H1 (cell line): ENCODE data around the gene CCDC152. TPM values are rescaled to one million over a fixed set of nuclear protein-coding genes. Genes with fewer than 3 reads are reported as not detected.

Experiments
- BACH1 ChIP-seq: IDR thresholded peaks from 2 replicates; pipeline ENCODE4 v1.6.1; 2012; ENCODE audit warnings: low read length, improper control_type of control experiment
- GTF2F1 ChIP-seq: IDR thresholded peaks from 2 replicates; pipeline ENCODE4 v1.6.1; 2012; ENCODE audit warnings: low read depth, low read length, improper control_type of control experiment, borderline replicate concordance
- HDAC6 ChIP-seq: IDR thresholded peaks from one replicate; pipeline ENCODE4 v1.7.1; 2012; ENCODE audit warnings: low read depth, mild to moderate bottlenecking, inconsistent platforms, low read length, moderate library complexity
- KDM1A ChIP-seq: fragments of 200-600, 300-600 bp; sonication (generic); IDR thresholded peaks from 2 replicates; pipeline ENCODE4 v1.7.1; 2016; ENCODE audit warnings: mild to moderate bottlenecking, low read length, borderline replicate concordance
- NRF1 ChIP-seq: IDR thresholded peaks from 2 replicates; pipeline ENCODE4 v1.6.1; 2011; ENCODE audit warnings: mild to moderate bottlenecking, low read depth, low read length, improper control_type of control experiment
- POLR2A ChIP-seq, 2 experiments: IDR thresholded peaks; 1 replicate in 1 of 2; 2 replicates in 1 of 2; pipeline ENCODE4 v1.6.1; 2011; ENCODE audit warnings: low read depth in 2 of 2, low read length in 2 of 2, mild to moderate bottlenecking in 2 of 2; ENCODE audit errors: control extremely low read depth in 1 of 2
- ZNF274 ChIP-seq: IDR thresholded peaks from 2 replicates; pipeline ENCODE4 v1.7.0; 2012; ENCODE audit warnings: low read length, borderline replicate concordance; ENCODE audit errors: extremely low read depth
- polyA plus RNA-seq, 7 experiments: library from polyadenylated mRNA; depleted of rRNA in 3 of 7; stranded (reverse) in 5 of 7; unstranded in 2 of 7; fragments of >200 nt in 5 of 7; fragments of 200-250 nt in 2 of 7; gene quantifications; 1 replicate in 5 of 7; 2 replicates in 1 of 7; 4 replicates in 1 of 7; pipeline versions ENCODE4 v1.2.1 to v1.2.3, GENCODE V29; 2011 to 2013; ENCODE audit warnings: missing spikeins in 2 of 7, mixed read lengths in 2 of 7
- total RNA-seq: library from RNA; stranded (reverse); fragmentation: NEBNext Ultra II Directional; extraction: Animal tissue kit (Norgen Biotek cat#: 25700); gene quantifications from 2 replicates; pipeline ENCODE4 v1.2.1, GENCODE V29; 2021
- TF ChIP-seq, protein P1 (sequence below), 3 experiments: IDR thresholded peaks; 1 replicate in 2 of 3; 2 replicates in 1 of 3; pipeline versions ENCODE4 v1.5.1 to v1.6.1; 2011; ENCODE audit warnings: low read length in 3 of 3, mild to moderate bottlenecking in 3 of 3, inconsistent platforms in 2 of 3, low read depth in 1 of 3, moderate library complexity in 1 of 3; ENCODE audit not compliant: insufficient read depth in 1 of 3; ENCODE audit errors: control extremely low read depth in 1 of 3

CCDC152 gene
- total and polyA plus RNA-seq, 2 of the 8 experiments (the other 6 are each of a cell fraction or from before 2014, with no cell fraction given) = 2.6 to 9.5 TPM

DNA sequence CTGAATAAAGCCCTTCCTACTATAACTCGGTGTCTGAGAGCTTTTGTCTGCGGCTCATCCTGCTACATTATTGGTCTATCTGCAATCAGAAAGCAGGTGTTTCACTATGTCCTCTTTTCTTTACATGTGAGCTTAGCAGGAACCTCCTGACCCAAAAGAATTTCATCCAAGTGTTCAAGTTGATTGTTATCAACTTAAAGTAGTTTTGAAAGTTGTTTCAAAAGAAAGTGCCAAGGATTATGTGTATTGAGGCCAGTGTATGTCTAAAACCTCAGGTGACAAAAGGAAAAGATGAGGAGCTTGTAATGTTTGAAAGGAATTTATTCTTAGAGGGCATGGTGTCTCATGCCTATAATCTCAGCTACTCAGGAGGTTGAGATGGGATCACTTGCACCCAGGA is 63.1 kb downstream of the CCDC152 start (continued):
- TF ChIP-seq KDM1A = no peak
- TF ChIP-seq NRF1 = no peak
- no peak for TF ChIP-seq BACH1
- TF ChIP-seq GTF2F1 = no peak
- TF ChIP-seq, protein P1, sequence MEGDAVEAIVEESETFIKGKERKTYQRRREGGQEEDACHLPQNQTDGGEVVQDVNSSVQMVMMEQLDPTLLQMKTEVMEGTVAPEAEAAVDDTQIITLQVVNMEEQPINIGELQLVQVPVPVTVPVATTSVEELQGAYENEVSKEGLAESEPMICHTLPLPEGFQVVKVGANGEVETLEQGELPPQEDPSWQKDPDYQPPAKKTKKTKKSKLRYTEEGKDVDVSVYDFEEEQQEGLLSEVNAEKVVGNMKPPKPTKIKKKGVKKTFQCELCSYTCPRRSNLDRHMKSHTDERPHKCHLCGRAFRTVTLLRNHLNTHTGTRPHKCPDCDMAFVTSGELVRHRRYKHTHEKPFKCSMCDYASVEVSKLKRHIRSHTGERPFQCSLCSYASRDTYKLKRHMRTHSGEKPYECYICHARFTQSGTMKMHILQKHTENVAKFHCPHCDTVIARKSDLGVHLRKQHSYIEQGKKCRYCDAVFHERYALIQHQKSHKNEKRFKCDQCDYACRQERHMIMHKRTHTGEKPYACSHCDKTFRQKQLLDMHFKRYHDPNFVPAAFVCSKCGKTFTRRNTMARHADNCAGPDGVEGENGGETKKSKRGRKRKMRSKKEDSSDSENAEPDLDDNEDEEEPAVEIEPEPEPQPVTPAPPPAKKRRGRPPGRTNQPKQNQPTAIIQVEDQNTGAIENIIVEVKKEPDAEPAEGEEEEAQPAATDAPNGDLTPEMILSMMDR (IDR thresholded peaks at IDR 0.05; ENCODE audit: control extremely low read depth in 1 of 3, insufficient read depth in 1 of 3, low read depth in 1 of 3, low read length in 3 of 3) = no peak
- no peak for TF ChIP-seq ZNF274
- no peak for TF ChIP-seq HDAC6
- no peak for TF ChIP-seq POLR2A (IDR thresholded peaks at IDR 0.05; ENCODE audit: control extremely low read depth in 1 of 2, low read depth in 2 of 2, low read length in 2 of 2)
- TF ChIP-seq, all 59 proteins: peak for 0
